Activated CD8-positive, alpha-beta memory T cell treated with anti-CD3 and anti-CD28 coated beads, Interleukin-2, amount 50 U/mL, for 4 hours (primary cell): ENCODE measurements around the gene UGT2B28.
"Not testable (repeated sequence)": the region's sequence is repeated elsewhere in the genome, so short reads cannot be mapped to it uniquely, and the experiment has no call there.

Experiments used
- DNase-seq: peaks from one replicate; pipeline ENCODE4 v3.0.0-alpha.2; 2020

UGT2B28 gene

DNA sequence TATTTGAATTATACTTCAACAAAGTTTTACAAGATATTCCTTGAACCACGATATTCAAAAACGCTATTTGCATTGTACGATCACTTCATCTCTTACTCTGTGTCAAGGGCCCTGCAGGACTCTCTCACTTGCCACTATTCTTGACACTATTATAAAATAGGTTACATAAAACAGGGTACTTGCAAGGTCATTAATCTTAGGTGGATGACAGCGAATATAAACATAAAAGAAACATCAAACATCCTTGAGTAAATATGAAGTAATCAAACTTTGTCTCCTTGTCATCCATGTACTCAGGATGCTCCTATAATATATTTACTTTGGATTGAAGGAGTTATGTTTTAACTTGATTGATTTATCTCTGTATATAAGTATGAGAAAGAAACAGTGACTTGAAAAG lies at the start of gene UGT2B28:
Gene UGT2B28 (plus strand): TSS at position 395 of the 400 bp plus-strand sequence. CDS start 26 bp downstream, outside the sequence.
- not testable (repeated sequence) for DNase-seq

DNA sequence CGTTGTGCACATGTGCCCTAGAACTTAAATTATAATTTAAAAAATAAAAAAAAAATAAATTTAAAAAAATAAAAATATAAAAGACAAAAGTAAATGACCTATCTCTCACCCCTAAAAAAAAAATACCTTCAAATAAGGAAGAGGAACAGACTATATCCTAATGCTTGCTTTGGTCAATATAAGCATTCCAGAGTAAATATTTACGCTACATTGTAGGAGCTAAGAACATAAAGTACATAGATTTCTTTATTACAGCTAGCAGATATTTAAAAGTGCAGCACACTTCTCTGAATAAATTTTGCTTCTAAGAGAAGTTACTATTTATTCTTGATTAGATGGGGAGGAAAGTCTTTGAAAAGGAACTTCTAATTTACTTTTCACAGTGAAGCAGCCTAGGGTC lies 41.2 kb upstream of the UGT2B28 start:
- DNase-seq: no peak

DNA sequence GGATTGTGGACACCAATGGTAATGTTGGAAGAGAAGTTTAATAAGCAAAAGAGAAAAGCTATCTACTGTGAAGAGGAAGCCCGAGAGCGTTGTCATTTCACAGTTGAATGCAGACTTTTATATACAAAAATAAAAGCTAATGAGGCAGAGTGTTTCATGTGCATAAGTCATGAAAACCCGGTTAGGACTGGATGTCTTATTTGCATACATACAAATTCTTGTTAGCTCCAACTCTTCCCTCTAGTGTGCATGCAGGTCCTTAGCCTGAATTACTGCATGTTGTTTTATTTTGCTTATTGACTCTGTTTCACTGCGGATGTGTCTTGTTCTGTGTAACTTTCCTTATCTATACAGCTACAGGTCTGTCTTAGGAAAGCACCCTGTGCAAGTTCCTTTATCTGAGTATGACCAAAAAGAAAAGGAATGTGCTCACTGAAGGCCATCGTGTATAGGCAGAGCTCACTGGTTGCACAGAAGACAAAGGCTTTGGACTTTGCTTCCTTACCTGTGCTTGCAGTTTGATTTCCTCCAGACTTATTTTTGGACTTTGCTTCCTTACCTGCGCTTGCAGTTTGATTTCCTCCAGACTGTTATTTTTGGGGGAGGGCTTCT lies 40.6 kb upstream of the UGT2B28 start:
- no peak for DNase-seq

DNA sequence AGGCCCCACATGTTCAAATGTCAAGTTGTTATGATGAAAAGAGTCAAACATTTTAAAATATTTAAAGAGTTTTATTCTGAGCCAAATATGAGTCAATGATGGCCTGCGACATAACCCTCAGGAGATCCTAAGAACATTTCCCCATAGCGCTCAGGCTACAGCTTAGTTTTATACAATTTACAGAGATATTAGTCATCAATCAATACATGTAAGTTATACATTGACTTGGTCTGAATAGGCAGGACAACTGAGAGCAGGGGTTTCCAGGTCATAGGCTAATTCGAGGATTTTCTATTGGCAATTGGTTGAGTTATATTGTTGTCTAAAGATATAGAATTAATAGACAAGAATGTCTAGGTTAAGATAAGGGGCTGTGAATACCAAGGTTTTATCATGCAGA lies 39.5 kb upstream of the UGT2B28 start:
- not testable (repeated sequence) for DNase-seq

DNA sequence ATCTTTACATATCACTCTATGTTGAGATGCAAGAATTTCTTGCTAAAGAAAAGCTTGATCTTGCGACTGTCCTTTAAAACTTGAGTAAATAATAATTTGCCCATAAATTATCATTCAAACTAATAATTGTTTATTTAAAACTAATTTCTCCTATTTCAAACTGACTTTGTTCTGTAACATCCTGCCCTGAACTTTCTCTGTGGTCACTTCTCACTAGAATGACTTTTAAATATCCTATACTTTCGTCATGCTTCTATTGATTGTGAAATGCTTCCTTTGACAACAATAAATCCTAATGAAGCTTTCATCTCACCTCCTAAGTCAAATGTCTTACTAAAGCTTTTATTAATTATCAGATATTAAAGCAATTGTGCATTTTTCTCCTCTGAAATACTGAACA lies 38.5 kb upstream of the UGT2B28 start:
- DNase-seq: not testable (repeated sequence)

DNA sequence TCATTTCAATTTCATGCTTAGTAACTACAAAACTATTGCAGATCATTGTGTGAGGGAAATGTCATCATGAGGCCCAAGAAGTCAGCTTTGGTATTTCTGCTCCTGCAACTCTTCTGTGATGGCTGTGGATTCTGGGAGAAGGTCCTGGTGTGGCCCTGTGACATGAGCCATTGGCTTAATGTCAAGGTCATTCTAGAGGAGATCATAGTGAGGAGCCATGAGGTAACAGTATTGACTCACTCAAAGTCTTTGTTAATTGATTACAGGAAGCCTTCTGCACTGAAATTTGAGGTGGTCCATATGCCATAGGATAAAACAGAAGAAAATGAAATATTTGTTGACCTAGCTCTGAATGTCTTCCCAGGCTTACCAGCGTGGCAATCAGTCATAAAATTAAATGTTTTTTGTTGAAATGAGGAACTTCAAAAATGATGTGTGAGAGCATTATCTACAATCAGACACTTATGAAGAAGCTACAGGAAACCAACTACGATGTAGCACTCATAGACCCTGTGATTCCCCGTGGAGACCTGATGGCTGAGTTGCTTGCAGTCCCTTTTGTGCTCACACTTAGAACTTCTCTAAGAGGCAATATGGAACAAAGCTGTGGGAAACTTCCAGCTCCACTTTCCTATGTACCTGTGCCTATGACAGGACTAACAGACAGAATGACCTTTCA lies 37.6 kb upstream of the UGT2B28 start:
- DNase-seq: not testable (repeated sequence)

DNA sequence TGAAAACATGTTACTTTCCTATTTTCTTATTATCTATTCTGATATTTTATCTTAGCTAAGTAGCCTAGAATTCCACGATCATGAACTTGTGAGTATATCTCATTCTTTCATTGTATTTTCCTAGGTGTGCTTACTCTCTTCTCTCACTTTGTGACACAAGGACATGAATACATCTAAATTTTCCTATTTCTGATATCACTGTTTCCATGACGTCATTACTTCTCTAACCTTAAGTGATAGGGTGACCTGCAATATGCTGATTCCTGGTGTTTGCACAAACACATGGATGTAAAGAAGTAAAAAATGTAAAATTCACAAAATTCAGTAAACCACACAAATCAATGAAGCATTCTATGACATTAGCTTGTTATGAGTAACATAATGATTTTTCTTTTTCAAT lies 29.4 kb upstream of the UGT2B28 start:
- not testable (repeated sequence) for DNase-seq

DNA sequence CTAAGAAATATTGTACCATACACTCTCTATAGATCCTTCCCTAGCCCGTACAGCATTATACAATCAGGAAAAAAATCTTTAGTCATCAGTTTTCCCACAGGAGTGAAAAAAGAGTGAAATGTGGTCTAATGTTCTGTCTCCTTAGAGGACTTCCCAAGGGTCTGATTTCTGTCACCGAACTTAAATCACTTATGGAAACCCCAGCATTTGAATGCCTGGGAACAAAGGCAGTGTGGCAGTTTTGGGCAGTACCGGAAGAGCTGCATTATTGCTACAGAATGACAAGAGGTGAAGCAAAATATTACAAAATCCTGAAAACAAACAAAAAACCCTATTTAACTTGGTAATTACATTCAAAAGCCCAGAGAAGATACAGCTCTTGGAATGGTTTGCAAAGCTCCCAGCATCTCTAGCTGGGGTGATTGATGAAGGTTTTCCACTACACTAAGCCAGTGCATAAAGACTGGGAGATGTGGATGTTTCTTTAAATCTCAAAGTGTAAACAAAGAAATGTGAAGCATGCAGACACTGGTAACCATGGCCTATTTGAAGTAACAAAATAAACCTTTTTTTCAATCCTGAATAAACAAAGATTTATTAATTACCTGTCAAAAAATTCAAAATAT lies 27.0 kb upstream of the UGT2B28 start:
- not testable (repeated sequence) for DNase-seq

DNA sequence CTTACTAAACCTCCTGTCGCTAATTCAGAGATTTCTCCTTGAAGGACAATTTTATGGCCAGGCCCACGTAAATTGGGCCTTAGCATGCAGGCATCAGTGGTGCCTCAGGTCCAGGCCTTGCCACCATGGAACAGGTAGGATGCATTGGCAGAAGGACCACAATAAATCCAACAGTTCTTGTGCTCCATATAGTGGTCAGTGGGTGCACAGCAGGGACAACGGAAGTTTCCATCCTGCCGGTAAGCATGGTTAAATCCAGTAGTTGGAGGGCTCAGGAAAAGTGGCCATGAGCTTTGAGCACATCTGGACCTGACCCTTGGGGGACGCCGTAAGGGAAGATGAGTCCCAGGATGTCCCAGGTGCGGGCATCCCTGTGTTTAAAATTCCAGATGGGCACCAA lies 11.7 kb upstream of the UGT2B28 start:
- not testable (repeated sequence) for DNase-seq

DNA sequence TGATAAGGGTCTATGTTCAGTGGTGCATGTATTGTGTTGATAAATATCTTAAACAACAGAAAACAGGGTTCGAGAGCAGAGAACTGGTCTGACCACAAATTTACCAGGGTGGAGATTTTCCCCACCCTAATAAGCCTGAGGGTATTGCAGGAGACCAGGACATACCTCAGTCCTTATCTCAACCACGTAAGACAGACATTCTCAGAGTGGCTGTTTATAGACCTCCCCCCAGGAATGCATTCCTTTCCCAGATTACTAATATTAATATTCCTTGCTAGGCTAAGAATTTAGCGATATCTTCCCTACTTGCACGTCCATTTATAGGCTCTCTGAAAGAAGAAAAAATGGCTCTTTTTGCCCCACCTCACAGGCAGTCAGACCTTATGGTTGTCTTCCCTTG lies 16.1 kb downstream of the UGT2B28 start:
- not testable (repeated sequence) for DNase-seq

DNA sequence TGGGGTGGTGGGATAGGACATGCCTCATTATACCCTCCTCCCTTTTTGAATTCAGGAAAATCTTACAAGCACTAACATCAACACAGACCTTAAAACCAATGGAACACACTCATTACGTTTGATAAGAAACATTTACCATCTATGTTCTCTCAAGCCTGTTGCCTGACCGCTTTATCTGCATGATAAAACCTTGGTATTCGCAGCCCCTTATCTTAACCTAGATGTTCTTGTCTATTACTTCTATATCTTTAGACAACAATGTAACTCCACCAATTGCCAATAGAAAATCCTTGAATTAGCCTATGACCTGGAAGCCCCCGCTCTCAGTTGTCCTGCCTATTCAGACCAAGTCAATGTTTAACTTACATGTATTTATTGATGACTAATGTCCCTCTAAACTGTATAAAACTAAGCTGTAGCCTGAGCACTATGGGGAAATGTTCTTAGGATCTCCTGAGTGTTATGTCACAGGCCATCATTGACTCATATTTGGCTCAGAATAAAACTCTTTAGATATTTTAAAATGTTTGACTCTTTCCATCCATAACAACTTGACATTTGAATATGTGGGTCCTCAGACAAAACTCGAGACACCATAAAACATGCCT lies 28.3 kb downstream of the UGT2B28 start:
- not testable (repeated sequence) for DNase-seq

DNA sequence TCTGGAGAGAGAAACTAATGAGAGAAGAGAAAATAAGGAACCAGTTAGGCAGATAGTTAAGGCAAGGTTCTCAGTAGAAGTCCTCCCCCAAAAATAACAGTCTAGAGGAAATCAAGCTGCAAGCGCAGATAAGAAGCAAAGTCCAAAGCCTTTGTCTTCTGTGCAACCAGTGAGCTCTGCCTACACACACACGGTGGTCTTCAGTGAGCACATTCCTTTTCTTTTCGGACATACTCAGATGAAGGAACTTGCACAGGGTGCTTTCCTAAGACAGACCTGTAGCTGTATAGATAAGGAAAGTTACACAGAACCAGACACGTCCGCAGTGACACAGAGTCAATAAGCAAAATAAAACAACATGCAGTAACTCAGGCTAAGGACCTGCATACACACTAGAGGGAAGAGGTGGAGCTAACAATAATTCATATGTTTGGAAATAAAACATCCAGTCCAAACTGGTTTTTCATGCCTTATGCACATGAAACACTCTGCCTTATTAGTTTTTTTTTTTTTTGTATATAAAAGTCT lies 29.3 kb downstream of the UGT2B28 start:
- not testable (repeated sequence) for DNase-seq

DNA sequence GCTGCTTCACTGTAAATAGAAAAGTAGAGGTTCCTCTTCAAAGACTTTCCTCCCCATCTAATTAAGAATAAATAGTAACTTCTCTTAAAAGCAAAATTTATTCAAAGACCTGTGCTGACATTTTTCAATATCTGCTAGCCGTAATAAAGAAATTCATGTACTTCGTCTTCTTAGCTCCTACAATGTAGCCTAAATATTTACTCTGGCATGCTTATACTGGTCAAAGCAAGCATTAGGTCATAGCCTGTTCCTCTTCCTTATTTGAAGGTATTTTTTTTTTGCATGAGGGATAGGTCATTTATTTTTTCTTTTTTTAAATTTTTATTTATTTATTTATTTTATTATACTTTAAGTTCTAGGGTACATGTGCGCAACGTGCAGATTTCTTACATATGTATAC lies 30.0 kb downstream of the UGT2B28 start:
- not testable (repeated sequence) for DNase-seq

DNA sequence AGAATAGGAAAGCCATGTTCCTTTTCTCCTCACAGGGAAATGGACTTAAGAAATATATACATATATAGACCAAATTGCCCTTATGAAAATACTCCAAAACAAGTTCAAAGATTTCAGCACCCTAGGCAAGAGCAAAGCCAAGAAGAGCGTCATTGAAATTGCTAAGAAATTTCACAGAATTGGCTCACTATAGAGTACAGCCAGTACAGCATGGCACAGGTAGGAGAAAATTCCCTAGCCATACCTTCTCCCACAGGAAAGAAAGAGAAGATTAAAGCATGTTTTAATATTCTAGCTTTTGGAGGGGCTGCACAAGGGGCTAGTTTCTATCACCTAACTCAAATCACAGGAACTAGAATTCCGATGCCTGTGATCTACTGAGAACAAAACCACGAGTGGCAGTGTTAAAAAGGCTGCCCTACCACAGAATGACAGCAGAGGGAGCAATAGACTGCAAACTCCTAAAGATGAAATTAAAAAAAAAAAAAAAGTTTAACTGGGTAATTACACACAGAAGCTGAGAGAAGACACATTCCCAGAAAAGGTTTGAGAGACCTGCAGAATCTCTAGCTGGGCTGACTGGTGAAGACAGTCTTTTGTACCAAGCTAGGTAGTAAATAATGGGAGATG lies 37.5 kb downstream of the UGT2B28 start:
- DNase-seq: not testable (repeated sequence)

DNA sequence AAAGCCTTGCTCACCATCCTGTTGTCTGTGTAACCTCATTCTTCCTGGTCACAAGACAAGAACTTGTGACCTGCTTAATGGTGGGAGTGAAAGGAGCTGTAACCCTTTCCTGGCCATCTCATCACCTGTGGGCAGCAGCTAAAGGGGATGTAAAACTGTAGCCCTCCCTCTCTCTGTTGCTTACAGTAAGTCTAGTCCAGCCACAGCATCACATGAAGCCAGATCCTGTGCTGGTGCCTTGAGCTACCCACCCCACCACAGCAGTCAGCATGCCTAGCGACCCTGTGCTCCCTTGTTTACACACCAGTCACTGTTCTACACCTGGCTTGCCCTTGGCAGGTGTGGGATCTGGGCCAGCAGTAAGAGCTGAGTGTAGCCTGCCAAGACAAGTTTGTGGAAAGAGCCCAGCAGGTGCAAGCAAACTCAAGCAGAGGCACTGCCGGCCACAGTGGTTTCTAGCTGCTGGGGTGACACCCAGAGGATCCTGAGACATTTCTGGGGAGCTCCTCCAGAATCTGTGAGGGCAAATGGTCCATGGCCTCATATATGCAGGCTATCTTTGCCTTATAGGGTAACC lies 41.0 kb downstream of the UGT2B28 start:
- DNase-seq: no peak

DNA sequence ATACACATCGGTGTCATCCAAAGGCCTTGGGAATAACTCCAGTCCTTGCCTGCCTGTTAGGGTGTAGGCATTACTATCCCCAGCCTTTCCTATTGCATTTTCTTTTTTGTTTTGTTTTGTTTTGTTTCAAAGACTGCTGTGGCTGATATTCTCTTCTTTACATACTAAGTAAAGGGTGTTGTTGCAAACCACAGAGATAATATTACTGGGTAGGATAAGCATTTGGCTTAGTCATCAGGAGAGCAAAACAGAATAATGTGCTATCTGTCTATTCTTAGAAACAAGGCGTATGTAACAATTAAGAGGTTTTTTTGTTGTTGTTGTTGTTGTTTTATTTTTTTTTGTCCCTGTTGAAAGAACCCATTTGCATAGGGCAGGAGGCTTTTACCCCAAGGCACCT lies 41.8 kb downstream of the UGT2B28 start:
- DNase-seq: no peak

DNA sequence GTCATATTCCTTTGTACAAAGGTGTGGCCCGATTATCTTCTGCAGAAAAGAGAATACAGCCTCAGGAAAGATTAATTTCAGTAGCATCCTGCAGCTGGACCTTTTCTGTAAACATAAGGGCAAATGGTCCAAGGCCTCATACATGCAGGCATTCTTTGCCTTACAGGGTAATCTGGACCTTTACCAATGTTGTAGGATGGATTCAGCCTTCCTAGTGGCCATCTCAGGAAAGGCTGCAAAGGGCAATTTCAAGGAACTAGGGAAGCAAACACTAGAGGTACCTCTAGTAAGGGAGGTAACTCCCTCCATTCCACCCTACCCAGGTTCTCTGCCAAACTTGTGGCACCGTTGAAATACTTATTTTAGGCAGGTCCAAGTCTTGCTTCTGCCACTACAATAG lies 43.0 kb downstream of the UGT2B28 start:
- DNase-seq: no peak

DNA sequence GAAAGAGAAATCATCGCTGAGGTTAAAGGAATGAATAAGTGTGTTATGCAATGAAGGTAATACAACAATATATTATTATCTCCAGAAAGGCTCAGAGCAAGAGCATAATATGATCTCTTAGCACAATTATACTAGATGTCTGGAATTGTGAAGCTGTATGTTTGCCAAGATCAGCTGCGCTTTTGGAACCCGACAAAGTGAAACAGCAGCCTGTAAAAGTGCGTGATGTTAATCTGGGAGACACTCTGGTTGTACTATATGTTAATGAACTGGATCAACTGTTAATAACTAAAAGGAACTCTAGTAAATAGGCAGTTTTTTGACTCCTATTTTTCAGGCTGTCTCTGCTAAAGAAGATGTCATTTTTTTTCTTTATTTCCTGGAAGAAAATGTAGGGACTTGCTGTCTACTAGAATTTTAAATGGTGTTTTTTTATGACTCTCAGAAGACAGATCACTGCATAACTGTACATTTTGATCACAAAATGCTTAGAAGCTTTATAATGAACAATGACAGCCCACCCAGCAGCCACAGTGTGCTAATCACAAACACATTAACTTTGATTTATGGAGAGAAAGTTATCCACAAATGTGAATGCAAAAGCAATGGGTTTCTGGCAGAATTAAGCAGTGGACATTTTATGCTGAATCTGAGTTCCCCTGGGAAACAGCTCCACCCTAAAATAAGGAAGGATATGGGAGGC lies 50.2 kb downstream of the UGT2B28 start:
- DNase-seq: no peak

DNA sequence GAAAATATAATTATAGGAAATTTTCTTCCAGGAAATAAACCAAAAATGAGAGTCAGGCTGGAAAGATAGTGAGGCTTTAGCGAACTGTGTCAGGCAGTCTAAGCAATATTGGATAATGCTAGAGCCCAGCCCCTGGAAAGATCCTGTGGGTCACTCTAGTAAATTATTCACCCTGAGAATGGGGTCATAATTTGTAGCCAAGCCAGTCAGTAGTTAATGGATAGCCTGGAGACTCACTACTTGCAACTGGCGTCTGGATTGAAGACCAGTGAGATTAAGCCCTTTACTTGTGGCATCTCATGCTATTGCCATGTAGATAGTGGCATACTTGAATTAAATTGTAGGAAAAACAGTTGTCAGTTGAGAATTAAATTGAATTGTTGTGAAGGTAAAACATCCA lies 51.0 kb downstream of the UGT2B28 start:
- not testable (repeated sequence) for DNase-seq

DNA sequence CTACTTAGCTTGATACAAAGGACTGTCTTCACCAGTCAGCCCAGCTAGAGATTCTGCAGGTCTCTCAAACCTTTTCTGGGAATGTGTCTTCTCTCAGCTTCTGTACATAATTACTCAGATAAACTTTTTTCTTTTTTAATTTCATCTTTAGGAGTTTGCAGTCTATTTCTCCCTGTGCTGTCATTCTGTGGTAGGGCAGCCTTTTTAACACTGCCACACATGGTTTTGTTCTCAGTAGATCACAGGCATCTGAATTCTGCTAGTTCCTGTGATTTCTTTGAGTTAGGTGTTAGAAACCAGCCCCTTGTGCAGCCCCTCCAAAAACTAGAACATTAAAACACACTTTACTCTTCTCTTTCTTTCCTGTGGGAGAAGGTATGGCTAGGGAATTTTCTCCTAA lies 55.2 kb downstream of the UGT2B28 start:
- not testable (repeated sequence) for DNase-seq

DNA sequence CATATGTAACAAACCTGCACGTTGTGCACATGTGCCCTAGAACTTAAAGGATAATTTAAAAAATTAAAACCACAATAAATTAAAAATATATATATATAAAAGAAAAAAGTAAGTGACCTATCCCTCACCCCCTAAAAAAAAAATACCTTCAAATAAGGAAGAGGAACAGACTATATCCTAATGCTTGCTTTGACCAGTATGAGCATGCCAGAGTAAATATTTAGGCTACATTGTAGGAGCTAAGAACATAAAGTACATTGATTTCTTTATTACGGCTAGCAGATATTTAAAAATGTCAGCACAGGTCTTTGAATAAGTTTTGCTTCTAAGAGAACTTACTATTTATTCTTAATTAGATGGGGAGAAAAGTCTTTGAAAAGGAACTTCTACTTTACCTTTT lies 62.8 kb downstream of the UGT2B28 start:
- not testable (repeated sequence) for DNase-seq
